Transverse colon (tissue), 4 donors: ENCODE measurements around the gene SUSD3. TPM values are rescaled to one million over a fixed set of nuclear protein-coding genes. Genes with fewer than 3 reads are reported as not detected.

Source experiments
- DNase-seq: peaks from one replicate; pipeline ENCODE4 v3.0.0-alpha.2; 2019
- H3K27ac ChIP-seq, 4 donors: fragments of 200-600 bp; sonication (generic); 2 replicates each; pipeline ENCODE4 v1.5.1; 2016 to 2018; ENCODE audit warnings: inconsistent platforms in 4 of 4
- H3K27me3 ChIP-seq: fragments of 200-600 bp; sonication (generic); 2 replicates; pipeline ENCODE4 v1.5.1; 2017; ENCODE audit warnings: inconsistent platforms
- H3K36me3 ChIP-seq, 4 donors: fragments of 200-600 bp; sonication (generic); 2 replicates each; pipeline ENCODE4 v1.5.1; 2017 to 2019; ENCODE audit warnings: inconsistent platforms in 4 of 4
- H3K4me1 ChIP-seq, 4 donors: fragments of 200-600 bp; sonication (generic); 2 replicates each; pipeline ENCODE4 v1.5.1; 2017 to 2020; ENCODE audit warnings: inconsistent platforms in 4 of 4
- H3K4me3 ChIP-seq, 4 donors: fragments of 200-600 bp; sonication (generic); 1 replicate in 1 of 4; 2 replicates in 3 of 4; pipeline versions ENCODE4 v1.5.1 to v1.6.1; 2017 to 2019; ENCODE audit warnings: inconsistent platforms in 4 of 4
- H3K9me3 ChIP-seq, 2 donors: fragments of 200-600 bp; sonication (generic); 2 replicates each; pipeline ENCODE4 v1.5.1; 2017 to 2019; ENCODE audit warnings: inconsistent platforms in 2 of 2
- EP300 ChIP-seq: sonication (generic); formaldehyde crosslinking; IDR thresholded peaks from one replicate; pipeline ENCODE4 v1.6.1; 2017; ENCODE audit warnings: antibody characterized with exemption, low read depth
- POLR2A ChIP-seq: fragments of 450-650 bp; IDR thresholded peaks from one replicate; pipeline ENCODE4 v1.6.1; 2016; ENCODE audit warnings: antibody characterized with exemption, mild to moderate bottlenecking, moderate library complexity
- POLR2AphosphoS5 ChIP-seq, 3 donors: sonication (generic); formaldehyde crosslinking; IDR thresholded peaks; one replicate each; pipeline ENCODE4 v1.6.1; 2016; ENCODE audit warnings: antibody characterized with exemption in 3 of 3
- WGBS, 2 donors: methylation state at CpG; one replicate each; pipeline ENCODE4 v1.1.5; 2018; ENCODE audit warnings: low coverage in 1 of 2; 5-methylcytosine and 5-hydroxymethylcytosine counted together
- in situ Hi-C, 4 donors: fragments of 200-750 bp; cut with MboI; loops; one replicate each; pipeline versions ENCODE4 v1.15.0 to v1.15.1; 2017; ENCODE audit warnings: low sequenced_read_pairs in 3 of 4, low pct_ligation_motif_present in 1 of 4, low pct_unique_long_range_greater_than_20kb in 1 of 4
- intact Hi-C: fragments of 100-400 bp; cut with DNase I; formaldehyde crosslinking; loops from one replicate; pipeline ENCODE4 v1.15.1; 2023; ENCODE audit warnings: low total_unique reads
- total RNA-seq, 4 donors: library from RNA; depleted of rRNA; stranded (reverse); fragments of >200 nt; gene quantifications; one replicate each; pipeline ENCODE4 v1.1.0, GENCODE V29; 2016
- TF ChIP-seq, protein P1 (sequence below), 5 experiments: fragments of 200-600 bp in 3 of 5; fragments of 450-650 bp in 2 of 5; sonication (generic) in 3 of 5; IDR thresholded peaks; 1 replicate in 2 of 5; 2 replicates in 3 of 5; pipeline ENCODE4 v1.5.1; 2016 to 2017; ENCODE audit warnings: antibody characterized with exemption in 5 of 5, inconsistent platforms in 3 of 5, mild to moderate bottlenecking in 2 of 5, moderate library complexity in 1 of 5

The SUSD3 gene
- total RNA-seq, 4 donors from 2014 or later, result 1.9 to 2.7 TPM; not detected in 2

DNA sequence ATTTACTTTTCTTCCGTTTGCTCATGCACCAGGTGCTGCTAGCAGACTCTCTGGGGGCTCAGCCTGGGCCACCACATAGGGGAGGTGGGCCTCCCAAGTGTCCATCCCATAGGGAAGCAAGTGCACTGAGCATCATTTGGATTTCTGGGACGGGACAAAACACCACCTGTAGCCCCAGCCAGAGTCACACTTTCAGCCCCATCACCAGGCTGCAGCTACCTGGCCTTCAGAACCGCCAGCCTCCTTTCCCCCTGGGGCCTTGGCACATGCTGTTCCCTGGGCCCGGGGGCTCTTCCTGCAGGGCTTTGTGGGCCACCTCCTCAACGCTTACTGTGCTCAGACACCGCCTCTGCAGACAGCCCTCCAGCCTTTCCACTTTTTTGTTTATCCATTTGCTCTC, 19.6 kb upstream of the SUSD3 start:
- no peaks in the 10 kb centered on the region for H3K27me3 ChIP-seq
- H3K4me1 ChIP-seq, result no peaks in the 10 kb centered on the region
- 81% methylated on average over 6 of the region's 6 CpGs; no CpG with 5 or more reads in 1 of the 2 donors for WGBS, 2 donors
- TF ChIP-seq, protein P1, sequence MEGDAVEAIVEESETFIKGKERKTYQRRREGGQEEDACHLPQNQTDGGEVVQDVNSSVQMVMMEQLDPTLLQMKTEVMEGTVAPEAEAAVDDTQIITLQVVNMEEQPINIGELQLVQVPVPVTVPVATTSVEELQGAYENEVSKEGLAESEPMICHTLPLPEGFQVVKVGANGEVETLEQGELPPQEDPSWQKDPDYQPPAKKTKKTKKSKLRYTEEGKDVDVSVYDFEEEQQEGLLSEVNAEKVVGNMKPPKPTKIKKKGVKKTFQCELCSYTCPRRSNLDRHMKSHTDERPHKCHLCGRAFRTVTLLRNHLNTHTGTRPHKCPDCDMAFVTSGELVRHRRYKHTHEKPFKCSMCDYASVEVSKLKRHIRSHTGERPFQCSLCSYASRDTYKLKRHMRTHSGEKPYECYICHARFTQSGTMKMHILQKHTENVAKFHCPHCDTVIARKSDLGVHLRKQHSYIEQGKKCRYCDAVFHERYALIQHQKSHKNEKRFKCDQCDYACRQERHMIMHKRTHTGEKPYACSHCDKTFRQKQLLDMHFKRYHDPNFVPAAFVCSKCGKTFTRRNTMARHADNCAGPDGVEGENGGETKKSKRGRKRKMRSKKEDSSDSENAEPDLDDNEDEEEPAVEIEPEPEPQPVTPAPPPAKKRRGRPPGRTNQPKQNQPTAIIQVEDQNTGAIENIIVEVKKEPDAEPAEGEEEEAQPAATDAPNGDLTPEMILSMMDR (IDR thresholded peaks at IDR 0.05), result no peak
- TF ChIP-seq POLR2A (no peak), POLR2AphosphoS5 (IDR thresholded peaks at IDR 0.05) (no peak), EP300 (no peak)
- H3K9me3 ChIP-seq, result no peaks in the 10 kb centered on the region
- H3K4me3 ChIP-seq, result no peak overlapping the region
- in situ Hi-C loops (no loop called here), intact Hi-C loops (no loop called here)
- no peak for DNase-seq
- no peaks in the 10 kb centered on the region for H3K36me3 ChIP-seq
- H3K27ac ChIP-seq, result no peak overlapping the region

DNA sequence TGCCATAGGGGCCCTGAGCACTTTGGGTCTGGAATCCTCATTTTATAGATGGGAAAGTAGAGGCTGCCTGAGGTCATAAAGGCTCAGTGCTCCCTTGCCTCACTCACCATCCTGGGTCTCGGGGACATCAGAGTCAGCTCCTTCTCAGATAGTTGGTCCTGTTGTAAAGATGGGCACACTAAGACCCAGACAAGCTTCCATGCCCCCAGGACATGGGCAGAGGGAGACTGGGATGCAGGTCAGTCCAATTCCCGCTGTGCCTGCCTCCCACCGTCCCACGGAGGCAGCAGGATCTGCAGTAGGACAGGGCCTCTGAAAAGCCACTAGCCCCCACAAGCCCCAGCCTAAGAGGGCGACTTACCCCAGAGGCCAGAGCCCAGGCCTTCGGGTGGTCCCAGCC, 19.0 kb upstream of the SUSD3 start:
- Histone ChIP-seq H3K9me3 (no peaks in the 10 kb centered on the region), H3K4me1 (no peaks in the 10 kb centered on the region), H3K36me3 (no peaks in the 10 kb centered on the region), H3K27ac (no peak overlapping the region), H3K4me3 (no peak overlapping the region), H3K27me3 (no peaks in the 10 kb centered on the region)
- no peak for DNase-seq
- intact Hi-C loops (no loop called here), in situ Hi-C loops (no loop called here)
- no peak for TF ChIP-seq POLR2A
- TF ChIP-seq POLR2AphosphoS5 (IDR thresholded peaks at IDR 0.05), result no peak
- TF ChIP-seq EP300, result no peak
- TF ChIP-seq, protein P1 (IDR thresholded peaks at IDR 0.05), result no peak
- 91% methylated on average over 6 of the region's 6 CpGs; no CpG with 5 or more reads in 1 of the 2 donors for WGBS, 2 donors

DNA sequence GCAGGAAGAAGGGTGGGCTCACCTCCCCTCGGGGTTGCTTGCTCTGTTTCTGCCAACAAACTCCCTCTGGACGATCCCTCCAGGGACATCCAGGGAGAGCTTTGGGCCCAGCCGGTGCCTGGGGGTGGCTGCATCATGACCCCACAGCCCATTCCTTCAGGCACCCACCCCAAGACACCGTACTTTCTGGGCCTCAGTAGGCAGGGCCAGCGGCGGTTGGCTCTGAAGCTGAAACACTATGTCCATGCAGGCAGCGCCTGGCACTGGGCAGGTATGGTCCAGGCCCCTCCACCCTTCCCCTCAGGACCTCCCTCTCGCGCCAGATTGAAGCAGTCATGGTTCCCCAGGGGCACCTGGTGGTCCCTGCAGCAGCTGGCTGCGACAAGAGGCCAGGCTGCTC, 18.5 kb upstream of the SUSD3 start:
- Histone ChIP-seq H3K27ac (no peak overlapping the region), H3K4me1 (no peaks in the 10 kb centered on the region), H3K27me3 (no peaks in the 10 kb centered on the region), H3K9me3 (no peaks in the 10 kb centered on the region), H3K36me3 (no peaks in the 10 kb centered on the region), H3K4me3 (no peak overlapping the region)
- in situ Hi-C loops, result no loop called here
- WGBS, 2 donors, result 91% methylated on average over 6 of the region's 10 CpGs; no CpG with 5 or more reads in 1 of the 2 donors
- intact Hi-C loops, result no loop called here
- TF ChIP-seq, protein P1 (IDR thresholded peaks at IDR 0.05), result no peak
- TF ChIP-seq POLR2A, result no peak
- no peak for TF ChIP-seq POLR2AphosphoS5 (IDR thresholded peaks at IDR 0.05)
- TF ChIP-seq EP300, result no peak
- no peak for DNase-seq

DNA sequence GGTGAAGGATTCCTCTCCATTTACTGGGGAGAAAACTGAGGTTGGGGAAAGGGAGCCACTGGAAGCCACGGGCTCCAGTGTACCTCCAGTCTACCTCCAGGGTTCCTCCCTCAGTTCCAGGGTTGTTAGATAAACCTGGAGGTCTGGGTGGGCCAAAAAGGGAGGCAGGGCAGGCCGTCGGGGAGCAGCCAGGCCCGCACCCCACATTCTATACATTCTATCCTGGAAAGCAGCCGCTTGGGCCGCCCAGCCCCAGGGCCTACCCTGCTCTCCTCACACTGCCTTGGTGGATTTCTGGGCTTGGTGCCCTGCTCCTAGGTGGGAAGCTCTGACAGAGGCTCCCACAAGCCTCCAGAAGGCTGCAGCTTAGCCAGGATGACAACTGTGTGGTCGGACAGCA, 18.1 kb upstream of the SUSD3 start:
- H3K27ac ChIP-seq, result no peak overlapping the region
- DNase-seq, result no peak
- no peaks in the 10 kb centered on the region for H3K27me3 ChIP-seq
- TF ChIP-seq POLR2A (no peak), POLR2AphosphoS5 (IDR thresholded peaks at IDR 0.05) (no peak), EP300 (no peak)
- TF ChIP-seq, protein P1 (IDR thresholded peaks at IDR 0.05), result no peak
- no peaks in the 10 kb centered on the region for H3K4me1 ChIP-seq
- 80% methylated on average over 6 of the region's 7 CpGs; no CpG with 5 or more reads in 1 of the 2 donors for WGBS, 2 donors
- no peaks in the 10 kb centered on the region for H3K36me3 ChIP-seq
- H3K4me3 ChIP-seq, result no peak overlapping the region
- H3K9me3 ChIP-seq, result no peaks in the 10 kb centered on the region
- intact Hi-C loops, result no loop called here
- in situ Hi-C loops, result no loop called here
